GM18508 (cell line): Measurements from ENCODE around the gene PLEKHA8.

Experiments used
- ATAC-seq: cut with Tn5 transposase; IDR thresholded peaks from one replicate; pipeline ENCODE4 v1.9.1; 2021; ENCODE audit warnings: moderate number of reproducible peaks; ENCODE audit not compliant: insufficient read depth, unreplicated experiment

Gene PLEKHA8

DNA sequence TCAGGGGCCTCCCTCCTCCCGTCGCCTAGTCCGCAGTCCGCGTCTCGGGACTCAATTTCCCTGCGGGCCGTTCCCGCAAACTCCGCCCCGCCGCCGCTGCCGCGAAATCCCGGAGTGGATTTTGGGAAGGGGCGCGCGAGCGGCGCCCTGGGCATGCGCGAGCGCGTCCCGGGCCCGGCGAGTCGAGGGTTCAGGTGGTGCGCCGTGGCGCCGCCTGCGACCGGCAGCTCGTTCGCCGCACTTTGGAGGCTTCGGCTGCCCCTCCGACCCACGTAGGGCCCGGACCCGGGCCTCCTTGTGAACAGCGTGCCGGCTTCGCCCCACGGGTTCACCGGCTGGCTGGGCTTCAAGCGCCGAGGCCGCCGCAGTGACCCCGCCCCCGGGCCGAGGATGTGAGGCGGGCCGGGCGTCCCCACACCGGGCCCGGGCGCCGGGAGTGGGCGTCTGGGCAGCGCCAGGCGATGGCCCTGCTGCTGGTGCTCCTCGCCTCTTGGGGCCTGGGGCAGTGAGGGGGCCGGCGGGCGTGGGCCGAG lies at the start of gene PLEKHA8:
TSS of gene PLEKHA8 (plus strand) at position 197 of the 533 bp plus-strand sequence. CDS start 351 bp downstream, outside the sequence.
- ATAC-seq: no peak

- no peak for ATAC-seq
Observed at GRCh38 chr7:29980151-29980550, 48.1 kb upstream of the PLEKHA8 start.

DNA sequence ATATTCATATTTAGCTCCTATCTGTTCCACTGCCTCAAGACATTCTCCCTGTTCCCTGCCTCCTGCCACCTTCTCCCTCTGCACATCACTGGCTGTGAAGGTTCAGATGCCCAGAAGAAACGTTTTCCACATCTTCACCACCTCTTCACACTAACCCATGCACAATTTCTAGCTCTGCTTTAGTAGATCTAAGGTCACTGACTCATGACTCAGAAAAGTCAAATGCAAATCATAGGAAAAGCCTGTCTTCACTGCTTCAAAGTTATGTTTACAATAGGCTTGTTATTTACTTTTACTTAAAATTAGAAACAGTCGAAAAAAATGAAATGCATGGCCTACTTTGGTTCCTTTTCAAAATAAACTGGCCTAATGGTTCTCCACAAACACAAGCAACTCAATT lies 41.1 kb upstream of the PLEKHA8 start:
- no peak for ATAC-seq

- ATAC-seq: no peak
Observed at GRCh38 chr7:29987811-29988317, 40.3 kb upstream of the PLEKHA8 start.

DNA sequence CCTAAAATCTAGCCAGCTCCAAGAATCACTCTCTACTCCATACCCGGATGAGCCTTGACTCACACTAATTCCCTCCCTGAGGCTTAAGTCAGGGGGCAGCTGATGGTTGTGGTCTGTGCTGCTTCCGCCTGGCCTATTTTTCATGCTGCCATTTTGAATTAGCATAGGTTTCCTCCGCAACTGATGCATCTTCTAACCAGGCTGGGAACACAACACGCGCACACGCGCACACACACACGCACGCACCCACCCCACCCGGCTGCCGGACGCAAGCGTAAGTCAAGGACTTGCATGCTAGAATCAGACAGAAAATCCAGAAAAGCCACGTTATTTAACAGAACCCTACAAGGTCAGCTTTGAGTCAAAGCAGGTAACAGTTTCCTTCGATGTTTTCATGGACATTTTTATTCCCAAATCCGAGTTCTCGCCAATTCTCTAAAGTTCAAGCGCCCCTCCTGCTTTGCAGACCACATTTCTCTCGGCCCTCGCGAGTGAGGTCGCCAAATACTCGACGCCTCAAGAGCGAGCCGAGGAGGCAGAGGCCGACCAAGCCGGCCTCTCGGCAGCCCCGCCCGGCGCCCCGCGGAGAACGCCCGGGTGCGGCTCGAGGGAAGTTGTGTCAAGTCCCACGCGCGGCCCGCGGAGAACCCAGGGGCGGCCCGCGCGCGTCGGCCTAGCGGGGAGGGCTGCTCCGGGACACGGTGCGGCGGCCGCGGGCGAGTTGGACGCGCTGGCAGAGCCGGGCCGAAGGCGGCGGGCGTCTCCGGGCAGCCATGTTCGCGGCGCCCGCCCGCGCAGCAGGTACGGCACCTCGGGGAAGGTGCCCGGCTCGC lies 39.6 kb upstream of the PLEKHA8 start:
- no peak for ATAC-seq

DNA sequence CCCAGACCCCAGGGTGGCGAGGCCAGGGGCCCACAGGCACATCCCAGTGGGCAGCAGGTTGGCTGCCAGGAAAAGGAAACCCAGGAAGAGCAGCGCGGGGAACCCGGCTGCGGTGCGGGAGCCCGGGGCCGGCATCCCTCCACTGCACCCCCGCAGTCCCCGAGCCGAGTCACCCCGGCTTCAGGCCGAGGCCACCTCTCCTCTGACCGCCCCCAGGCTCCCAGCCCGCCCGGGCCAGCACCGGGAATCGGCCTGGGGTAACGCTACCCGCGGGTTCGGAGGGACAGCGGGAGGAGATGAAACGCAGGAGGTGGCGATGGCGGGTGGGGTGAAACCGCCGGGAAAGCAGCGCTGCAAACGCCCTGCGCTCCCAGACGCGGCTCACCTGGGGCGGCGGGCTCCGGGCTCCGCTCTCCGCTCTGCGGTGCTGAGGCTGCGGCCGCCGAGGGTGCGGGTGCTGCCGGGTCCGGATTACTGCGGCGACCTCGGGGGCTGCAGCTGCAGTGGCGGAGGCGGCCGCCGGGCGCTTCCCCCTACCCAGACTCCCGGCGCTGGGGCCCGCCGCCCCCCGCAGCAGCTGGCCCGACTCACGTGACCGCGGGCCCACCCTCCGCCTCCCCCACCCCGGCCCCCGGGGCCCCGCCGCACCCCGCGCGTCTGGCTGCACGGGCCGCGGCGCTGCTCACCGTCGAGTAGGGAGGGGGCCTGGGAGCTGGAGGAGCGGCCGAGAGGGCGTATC lies 38.8 kb upstream of the PLEKHA8 start, which contains the start of gene SCRN1:
TSS of gene SCRN1 (minus strand) at position 545 of the 739 bp plus-strand sequence. CDS start 20,734 bp downstream, outside the sequence.
- ATAC-seq: no peak

DNA sequence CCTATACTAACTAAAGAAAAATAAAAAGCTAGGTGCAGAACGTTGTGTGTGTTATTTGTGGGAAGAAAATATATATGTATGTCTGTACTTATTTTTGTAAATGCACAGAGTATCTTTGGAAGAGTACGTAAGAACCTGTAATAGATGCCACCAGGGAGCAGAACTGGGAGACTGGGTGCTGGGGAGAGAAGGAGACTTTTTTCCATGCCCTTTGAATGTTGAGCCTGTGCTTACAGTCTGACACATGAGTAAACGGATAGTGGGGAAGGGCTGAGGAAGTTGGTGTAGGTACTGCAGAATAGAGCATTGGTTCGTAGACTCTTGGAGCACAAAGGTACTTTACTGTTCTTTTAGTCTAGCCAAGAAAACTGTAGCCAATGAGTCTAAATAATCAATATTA lies 37.3 kb upstream of the PLEKHA8 start:
- no peak for ATAC-seq

- no peak for ATAC-seq
Observed at GRCh38 chr7:29991937-29992336, 36.3 kb upstream of the PLEKHA8 start.

DNA sequence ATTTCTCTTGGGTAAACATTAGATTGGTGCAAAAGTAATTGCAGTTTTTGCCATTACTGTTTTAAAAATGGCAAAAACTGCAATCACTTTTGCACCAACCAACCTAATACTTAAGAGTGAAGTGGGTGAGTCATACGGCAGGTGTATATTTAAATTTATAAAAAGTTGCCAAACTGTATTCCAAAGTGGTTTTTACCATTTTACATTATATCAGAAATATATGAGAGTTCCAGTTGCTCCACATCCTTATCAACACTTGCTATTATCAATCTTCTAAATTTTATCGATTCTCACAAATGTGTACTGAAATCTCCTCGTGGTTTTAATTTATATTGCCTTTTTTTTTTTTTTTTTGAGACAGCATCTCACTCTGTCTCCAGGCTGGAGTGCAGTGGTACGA lies 35.1 kb upstream of the PLEKHA8 start:
- ATAC-seq: no peak

DNA sequence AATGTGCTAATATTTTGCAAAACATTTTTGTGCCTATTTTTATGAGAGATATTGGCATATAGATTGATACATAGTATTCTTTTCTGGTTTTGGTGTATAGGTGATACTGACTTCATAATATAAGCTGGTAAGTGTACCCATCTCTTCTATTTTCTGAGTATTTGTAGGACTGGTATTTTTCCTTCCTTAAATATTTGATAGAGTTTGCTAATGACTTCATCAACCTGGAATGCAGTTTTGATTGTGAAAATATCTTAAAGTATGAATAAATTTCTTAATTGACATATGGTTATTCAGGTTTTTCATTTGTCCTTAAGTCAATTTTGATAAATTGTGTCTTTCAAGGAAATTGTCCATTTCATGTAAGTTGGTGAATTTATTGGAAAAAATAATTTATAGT lies 32.6 kb upstream of the PLEKHA8 start:
- no peak for ATAC-seq

GRCh38 chr7:29996321-29996720 lies 31.9 kb upstream of the PLEKHA8 start:
- no peak for ATAC-seq

- no peak for ATAC-seq
Observed at GRCh38 chr7:29998489-29998888, 29.7 kb upstream of the PLEKHA8 start.

- no peak for ATAC-seq
Observed at GRCh38 chr7:30001998-30002397, 26.2 kb upstream of the PLEKHA8 start.

DNA sequence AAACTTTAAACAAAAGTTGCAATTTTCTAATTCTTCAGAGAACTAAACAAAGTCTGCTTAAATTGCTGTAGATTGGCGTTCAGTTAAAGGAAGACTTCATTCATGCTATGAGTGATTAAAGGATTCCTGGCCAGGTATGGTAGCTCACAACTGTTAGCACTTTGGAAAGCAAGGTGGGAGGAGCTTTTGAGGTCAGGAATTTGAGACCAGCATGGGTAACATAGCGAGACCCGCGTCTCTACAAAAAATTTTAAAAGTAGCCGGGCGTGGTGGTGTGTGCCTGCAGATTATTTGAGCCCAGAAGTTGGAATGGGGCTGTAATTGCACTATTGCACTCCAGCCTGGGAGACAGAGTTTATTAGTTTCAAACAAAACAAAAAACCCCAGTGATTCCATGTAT lies 25.1 kb upstream of the PLEKHA8 start:
- no peak for ATAC-seq

DNA sequence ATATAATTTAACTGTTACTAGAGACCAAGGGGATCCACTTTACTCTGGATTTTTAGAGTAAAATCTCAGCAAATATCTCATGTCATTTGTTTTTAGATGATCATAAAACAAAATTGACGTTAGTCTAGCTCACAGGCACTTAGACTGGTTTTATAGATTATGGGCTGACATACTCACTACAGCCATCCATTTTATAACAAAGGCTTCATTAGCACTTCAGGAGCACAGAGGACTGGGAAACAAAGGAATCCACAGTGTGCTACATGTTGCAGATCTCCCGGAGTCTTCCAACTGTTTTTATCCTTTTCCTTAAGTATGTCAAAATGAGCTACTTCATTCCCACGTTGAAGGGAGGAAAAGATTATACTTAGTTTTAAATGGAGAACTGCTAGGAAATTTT lies 22.7 kb upstream of the PLEKHA8 start:
- no peak for ATAC-seq

GRCh38 chr7:30010021-30010420 lies 18.2 kb upstream of the PLEKHA8 start:
- ATAC-seq: no peak

DNA sequence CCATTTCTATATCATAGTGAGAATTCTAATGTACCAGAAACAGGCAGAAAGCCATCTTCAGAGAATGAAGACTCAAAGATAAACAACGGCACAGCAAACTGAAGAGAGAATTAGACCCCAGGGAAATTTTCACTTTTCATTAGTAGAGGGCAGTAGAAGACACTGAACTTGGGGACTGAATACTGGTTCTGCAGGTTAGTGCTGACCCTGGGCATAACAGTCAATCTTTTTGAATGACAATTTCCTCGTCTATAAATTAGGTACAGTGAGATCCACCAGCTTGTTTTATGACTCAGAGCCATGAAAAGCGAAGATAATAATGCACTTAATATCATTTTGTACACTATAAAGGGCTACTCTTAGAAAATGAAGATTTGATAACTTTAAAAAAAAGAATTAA lies 15.5 kb upstream of the PLEKHA8 start:
- ATAC-seq: no peak

DNA sequence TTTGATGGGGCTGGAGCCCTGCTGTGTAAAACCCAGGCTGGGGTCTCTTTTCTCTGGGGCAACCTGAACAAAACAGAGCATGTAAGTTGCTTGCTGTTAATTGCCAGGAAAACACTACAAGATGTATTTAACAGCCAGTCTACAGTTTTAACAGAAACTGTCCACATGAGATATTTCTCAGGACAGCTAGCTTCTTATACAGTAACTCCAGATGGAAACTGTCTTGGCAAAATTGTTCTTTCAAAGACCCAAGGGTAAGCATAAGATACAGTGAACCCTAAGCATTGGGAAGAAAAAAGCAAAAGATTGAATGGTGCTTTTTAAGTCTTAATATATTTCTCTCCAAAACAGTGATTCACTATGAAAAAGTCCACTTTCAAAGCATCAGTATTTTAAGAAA lies 9.8 kb upstream of the PLEKHA8 start:
- ATAC-seq: no peak

DNA sequence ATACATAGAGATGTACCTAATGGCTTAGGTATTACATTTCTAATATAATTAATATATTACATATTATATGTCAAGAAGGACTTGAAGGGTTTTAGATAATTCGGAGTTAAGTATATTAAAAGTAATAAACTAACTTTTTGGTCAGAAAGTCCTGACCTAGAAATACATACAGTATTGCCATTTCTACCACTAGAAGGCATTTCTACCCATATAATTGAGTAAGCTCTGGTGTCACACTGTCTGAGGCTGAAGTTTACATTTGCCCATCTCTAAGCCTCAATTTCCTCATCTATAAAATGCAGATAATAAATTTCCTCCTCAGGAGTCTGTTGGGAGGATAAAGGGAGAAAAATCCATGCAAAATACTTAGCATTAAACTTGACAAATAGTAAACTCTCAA lies 8.8 kb upstream of the PLEKHA8 start:
- no peak for ATAC-seq

- ATAC-seq: no peak
Observed at GRCh38 chr7:30019960-30020359, 8.3 kb upstream of the PLEKHA8 start.

- ATAC-seq: no peak
Observed at GRCh38 chr7:30020535-30020934, 7.7 kb upstream of the PLEKHA8 start.
